Stimulated activated CD4-positive, alpha-beta T cell treated with anti-CD3 and anti-CD28 coated beads, TNF-alpha, amount 100 ng/mL, for 1 hour (primary cell): ENCODE results near the gene STEAP1.
"Not testable (repeated sequence)": the region's sequence is repeated elsewhere in the genome, so short reads cannot be mapped to it uniquely, and the experiment has no call there.

Source experiments
- DNase-seq, 3 donors: peaks; one replicate each; pipeline ENCODE4 v3.0.0-alpha.2; 2020; ENCODE audit warnings: low read depth in 3 of 3, low spot score in 1 of 3

The STEAP1 gene

DNA sequence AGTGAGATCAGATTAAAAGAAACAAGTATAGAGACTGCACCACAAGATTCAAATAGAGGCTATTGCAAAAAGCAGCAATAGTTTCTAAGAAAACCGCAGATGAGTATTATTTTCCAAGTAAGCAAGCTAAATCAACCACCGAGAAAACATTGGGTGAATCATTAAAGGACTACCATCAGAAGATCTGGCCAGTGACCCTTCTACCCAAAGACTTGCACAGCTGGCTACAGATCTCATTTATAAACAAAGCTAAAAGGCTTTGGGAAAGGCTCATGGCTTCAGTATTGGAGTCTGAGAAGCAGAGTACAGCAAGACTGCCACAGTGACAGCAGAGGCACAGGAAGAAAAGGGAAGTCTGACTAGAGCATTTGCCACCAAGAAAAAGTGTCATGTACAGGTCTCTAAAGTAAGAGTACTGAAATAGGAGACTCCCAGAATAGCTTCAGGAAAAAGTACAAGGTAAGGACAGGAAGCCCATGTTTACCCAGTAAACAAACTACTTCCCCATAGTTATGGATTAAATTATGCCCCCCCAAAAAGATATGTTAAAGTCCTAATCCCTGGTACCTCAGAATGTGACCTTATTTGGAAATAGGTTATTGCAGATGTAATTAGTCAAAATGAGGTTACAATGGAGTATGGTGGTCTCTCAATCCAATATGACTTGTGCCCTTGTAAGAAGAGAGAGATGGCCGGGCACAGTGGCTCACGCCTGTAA is 19.0 kb downstream of the STEAP1 start:
- DNase-seq = no peak

DNA sequence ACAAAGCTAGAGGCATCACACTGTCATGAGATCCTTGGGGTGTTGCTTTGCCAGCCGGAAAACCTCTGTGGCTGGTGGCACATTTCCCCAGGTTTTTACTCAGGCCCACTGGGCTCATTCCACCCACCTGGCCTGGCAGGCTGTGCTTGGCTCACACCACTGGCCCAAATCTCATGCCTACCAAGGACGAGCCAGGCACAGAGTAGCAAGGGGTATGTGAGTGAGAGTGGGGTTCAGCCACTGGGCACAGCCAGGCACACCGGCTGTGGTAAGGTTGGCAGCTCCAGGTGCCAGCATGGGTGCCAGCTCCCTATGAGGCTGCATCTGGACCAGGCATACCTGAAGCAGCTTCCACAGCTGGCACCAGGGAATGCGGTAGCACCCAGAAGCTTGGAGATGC is 21.4 kb downstream of the STEAP1 start:
- DNase-seq = no peak

DNA sequence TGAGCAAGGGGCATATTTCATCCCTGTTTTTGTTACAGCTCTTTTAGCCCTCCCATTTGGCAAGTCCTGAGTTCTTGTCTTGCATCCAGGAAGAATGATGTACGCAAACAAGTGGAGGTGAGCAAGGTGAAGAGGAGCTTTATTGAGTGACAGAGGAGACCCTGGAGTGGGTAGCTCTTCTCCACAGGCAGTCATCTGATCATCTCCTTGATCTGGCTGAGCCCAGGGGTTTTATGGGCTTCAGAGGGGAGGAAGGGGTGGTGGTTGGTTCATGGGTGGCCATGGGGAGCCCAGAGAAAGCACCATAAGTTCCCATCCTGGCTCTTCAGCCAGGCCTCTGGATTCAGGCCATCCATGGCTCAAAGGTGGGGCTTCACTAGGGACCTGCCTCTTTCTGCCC is 21.9 kb downstream of the STEAP1 start:
- no peak for DNase-seq

DNA sequence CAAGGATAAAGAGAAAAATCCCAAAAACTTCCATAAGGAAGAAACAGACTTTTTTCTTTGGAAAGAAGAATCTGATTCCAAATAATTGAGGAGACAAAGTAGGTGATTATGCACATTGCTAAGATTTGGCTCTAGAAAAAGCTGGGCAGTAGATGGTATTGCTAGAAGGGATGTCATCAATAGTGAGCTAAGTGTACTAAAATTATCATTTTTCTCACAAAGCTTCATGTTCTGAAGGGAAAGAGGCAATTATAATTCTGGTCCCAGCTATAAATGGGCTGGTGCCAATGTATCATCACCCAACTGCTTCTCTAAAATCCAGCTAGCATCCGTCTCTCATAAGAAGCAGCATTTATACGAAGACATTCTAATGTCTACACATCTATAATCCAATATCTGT is 23.9 kb downstream of the STEAP1 start:
- no peak for DNase-seq

DNA sequence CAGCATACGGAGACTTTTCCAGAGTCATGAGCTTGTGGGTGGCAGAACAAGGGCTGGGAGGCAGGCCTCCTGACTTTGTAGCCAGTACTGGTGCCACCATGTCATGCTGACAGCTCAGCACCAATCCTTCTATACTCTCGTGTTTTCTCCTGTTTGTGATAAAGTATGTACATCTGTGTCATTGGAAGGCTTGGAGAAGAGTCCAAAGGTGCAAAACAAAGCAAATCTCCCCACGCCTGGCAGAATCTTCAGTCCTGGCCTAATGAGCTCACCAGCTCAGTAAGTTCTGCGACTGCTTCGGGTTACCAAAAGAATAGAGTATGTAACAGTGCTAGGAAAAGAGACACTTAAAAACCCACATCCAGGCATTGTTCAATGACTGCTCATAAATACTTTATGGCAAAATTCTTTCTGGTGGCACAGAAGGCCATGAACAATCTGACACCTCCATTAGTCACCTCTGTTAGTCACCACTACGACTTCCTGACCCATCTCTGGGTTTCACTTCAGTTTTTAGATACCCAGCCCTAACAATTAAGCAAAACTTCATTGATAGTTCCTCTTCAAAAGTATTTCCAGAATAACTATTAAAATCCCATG is 24.5 kb downstream of the STEAP1 start:
- DNase-seq = no peak

DNA sequence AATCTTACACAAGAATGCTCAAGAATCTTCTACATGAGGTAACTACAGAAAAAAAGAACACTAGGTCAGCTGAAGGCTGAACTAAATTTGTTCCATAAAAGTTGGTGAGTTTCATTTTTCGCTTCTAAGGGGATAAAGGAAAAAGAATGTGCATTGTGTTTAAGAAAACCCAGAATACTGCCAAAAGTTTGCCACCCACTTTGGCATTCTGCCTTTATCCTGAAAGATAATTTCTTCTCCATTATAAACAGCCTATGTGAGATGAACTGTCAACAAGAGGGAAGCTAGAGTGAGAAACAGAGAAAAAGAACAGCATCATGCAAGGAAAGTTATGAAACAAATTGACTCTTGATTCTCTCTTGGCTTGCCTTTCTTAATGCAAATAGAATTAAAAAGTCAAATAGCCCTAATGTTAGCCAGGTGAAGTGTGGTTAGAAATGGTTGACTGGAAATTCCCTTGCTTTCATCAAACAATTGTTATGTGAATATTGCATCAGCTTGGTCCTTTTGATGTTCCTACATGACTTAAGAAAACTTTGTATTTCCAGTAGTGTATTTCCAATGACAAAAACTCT is 25.8 kb downstream of the STEAP1 start:
- DNase-seq = no peak

DNA sequence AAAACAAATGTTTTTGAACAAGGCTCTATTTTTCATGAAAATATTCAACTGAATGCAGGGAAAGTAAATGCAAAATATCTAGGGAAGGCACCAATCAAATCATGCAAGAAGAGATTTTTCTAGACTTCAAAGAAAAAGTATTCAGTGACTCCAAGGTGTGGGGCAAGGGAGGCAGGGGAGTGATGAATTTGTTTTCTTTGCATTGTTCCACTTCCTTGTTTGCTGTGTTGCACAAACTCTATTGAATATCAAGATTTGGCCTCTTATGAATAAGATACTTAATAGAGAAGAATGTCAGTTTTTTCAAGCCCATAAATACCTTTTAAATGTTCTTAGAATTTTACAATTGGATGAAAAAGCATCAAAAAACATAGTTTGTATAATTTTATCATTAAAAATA is 26.4 kb downstream of the STEAP1 start:
- DNase-seq = no peak

DNA sequence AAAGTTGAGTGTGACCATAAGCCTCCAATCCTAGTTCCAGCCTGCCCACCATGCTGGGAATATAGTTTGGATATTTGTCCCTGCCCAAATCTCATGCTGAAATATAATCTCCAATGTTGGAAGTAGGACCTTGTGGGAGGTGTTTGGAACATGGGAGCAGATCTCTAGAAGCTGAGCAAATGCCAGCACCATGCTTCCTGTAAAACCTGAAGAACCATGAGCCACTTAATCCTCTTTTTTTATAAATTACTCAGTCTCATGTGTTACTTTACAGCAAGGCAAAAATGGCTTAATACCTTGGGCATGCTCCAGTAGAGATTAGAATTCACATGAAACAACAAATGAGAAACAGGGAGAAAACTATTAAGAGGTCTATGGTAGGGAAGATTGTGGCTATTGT is 27.2 kb downstream of the STEAP1 start:
- DNase-seq = no peak

DNA sequence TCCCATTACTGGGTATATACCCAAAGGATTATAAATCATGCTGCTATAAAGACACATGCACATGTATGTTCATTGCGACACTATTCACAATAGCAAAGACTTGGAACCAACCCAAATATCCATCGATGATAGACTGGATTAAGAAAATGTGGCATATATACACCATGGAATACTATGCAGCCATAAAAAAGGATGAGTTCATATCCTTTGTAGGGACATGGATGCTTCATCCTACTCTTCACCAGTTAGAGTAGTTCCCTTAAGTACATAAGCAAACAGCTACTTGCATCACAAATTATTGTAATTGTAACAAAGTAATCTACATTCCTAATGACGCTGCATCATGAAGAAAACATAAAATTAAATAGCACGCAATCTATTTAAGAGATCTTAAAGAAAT is 32.0 kb downstream of the STEAP1 start:
- DNase-seq = not testable (repeated sequence)

DNA sequence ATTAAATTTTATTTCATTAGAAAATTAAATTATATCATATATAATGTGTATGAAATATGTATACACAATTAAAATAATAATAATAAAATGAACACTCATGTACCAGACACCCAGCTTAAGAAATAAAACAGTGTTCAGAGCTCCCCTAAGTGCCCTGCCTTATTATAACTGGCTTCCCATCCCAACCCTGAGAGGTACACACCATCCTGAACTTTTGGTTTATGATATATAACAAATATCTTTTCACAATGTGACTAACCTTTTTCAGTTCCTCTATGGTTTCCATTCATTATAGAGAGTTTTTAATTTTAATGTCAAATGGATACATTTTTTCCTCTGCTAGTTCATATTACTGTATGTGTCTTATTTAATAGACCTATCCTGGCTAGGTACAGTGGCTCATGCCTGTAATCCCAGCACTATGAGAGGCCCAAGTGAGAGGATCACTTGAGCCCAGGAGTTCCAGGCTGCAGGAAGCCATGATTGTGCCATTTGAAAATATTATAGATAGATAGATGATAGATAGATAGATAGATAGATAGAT is 33.3 kb downstream of the STEAP1 start:
- no peak for DNase-seq

DNA sequence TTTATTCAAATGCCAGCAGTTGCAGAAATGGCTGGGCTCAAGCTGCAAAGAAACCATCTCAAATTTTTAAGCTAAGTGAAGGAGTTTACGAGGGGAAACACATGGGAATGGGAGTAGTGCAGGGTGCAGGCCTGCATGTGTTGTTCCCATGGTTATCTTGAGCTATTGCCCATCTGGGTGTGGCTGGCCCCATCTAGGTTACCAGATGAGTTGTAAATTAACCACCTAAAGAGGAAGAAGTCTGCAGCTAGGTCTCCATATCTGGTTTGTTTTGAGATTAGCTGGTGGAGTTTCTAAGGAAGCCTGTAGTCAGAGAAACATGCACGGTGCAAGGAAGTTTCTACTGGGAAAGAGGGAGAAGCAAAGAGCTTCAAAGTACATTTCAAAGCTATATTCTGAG is 34.0 kb downstream of the STEAP1 start:
- no peak for DNase-seq

DNA sequence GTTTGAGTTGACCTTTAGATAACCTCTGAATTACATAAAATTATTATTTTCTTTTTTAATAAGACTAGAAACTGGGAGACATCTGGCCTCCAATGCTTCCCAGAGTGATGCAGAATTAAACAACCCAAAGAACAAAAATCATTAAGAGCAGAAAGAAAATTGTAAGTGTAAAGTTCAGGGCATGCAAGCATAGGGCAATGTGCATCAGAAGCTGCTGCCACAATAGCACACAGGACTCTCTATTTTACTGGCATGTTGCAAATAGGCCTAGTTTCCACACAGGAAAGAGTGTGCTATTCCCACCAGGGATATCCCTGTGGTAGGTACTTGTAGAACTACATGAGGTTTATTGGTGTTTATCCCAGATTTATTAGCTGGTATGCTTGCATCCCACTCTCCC is 36.7 kb downstream of the STEAP1 start:
- no peak for DNase-seq

DNA sequence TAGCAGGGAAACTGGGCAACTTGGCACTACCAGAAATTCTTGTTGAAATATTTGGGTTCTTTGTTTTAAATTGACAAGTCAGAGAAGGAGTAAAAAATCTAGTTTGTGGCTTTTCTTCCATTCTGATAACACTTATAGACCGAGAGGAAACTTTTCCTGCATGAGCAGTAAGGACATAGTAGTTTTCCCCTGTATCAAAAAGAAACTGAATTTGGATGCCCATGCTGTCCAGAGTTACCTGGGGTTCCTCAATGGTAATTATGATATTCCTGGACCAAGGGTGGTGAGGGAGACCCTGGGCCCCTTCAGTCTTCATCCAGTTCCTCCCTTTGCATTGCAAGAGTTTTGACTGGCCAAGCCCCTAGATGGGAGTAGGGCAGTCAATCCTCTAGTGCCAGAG is 37.4 kb downstream of the STEAP1 start:
- no peak for DNase-seq

DNA sequence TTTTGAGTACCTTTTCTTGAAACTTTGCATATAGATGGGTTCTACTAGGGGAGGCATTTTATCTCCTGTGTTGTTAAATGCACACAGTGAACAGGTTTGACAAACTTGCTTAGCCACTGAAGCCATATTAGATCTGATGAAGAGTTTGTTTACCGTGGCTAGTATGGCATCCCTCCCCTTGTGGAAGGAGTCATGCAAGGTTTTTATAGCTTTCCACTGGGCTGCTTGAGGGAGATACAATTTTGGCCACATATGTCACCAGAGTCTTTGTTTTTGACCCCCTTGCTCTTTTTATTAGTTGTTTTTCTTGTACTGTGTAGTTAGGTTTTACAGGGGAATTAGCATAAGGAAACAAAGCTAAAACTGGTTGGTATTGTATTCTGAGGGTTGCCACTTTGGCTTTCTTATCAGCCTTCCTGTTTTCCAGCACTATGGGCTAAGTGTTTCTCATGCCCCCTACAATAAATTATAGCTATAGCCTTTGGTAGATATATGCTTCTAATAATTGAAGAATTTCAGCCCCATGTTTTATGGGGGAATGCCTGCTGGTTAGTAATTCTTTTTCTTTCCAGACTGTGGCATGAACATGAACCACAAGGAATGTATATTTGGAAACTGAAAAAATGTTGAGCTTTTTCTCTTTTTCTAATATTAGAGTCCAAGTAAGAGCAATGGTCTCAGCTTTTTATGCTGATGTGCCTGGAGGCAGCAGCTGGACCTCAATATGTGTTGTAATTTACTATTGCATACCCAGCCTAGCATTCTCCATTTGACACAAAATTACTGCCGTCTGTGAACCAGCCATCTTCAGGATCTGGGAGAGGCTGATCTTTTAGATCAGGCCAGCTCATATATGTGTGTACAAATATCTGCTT is 38.8 kb downstream of the STEAP1 start:
- no peak for DNase-seq

DNA sequence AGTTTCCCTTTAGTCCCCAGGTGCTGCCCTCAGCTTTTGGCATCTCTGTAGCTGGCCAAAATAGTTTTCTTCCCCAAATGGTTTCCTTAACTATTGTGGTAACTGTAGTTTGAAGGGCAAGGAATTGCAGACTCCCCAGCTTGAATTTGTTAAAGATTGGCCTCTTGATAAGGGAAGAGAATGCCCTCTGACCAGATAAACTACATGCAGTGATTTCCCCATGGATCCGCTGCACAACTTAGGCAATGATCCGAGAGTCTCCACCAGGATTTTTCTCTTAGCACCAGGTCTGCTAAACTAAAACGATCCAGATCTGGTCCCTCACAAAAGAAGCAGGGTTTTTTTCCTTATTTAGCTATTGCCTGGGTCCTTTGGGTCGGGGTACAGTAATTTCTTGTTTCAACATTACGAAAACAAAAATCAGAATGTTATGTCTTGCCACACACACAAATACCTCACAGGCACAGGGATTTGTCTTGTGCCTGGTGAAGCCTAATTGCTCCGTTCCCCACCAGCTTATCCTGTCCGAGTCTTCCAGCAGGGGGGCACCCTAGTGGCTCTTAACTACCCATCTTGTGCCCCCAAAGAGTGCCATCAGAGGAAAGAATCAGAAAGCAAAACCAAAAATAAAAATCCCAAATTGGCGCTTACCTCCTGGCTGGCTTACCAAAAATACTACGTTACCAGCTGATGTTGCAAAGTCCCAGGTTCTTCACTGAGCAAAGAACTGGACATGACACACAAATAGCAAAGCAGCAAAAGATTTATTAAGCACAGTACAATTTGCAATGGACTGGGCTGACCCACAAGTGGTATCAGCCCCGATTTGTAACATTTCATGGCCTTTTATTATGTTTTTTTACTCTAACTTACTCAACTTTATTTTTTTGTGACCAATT is 40.9 kb downstream of the STEAP1 start:
- no peak for DNase-seq

DNA sequence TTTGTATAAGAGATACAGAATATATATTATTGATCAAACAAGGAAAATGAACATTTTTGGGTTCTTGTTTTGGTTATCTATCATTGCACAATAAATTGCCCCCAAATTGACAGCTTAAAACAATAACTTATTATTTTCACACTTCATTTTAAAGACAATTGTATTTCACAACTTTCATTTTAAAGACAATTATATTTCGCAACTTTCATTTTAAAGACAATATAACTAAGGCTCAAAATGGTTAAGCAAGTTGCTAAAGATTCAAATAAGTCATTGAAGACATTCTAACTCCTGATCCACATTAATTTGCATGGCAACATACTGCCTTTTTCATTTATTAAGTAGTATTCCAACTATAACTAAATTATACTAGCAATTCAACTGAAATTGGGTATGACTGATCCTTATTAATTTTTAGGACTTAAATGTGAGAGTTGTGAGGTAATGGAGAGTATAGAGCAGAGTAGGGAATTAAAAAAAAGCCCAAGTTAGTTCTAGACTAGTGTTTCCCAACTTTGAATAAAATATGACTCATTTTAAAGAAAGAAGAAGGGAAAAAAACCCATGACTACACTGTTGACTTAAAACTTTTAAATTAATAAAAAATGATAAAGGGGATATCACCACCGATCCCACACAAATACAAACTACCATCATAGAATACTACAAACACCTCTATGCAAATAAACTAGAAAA is 47.4 kb downstream of the STEAP1 start:
- DNase-seq = no peak

DNA sequence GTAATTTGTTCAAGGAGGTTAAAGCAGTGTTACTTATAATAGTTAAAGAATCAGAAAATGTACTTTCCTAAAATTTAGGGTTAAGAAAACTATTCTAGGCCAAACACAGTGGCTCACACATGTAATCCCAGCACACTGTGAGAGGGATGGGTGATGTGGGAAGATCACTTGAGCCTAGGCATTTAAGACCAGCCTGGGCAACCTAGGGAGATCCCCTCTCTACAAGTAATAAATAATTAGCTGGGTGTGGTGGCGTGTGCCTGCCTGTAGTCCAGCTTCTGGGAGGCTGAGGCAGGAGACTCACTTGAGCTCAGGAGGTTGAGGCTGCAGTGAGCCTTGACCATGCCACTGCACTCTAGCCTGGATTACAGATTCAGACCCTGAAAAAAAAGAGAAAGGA is 53.7 kb downstream of the STEAP1 start:
- DNase-seq = no peak

DNA sequence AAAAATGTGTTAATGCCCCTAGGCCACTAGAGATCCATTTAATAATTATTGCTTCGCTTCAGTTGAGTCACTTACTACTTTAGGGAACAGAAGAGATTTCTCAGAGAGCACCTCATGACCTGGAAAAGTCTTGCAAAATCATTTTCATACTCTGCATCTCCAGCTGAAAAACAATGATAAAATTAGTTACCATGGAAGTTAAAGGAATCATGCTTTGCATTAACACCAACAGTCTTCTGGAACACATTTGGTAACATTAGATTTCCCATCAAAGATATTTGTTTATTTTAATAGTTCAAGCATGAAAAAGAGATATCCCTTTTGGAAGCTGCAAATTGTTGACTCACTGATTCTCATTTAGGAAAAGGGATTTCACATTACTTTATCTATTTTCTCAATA is 55.5 kb downstream of the STEAP1 start:
- no peak for DNase-seq

DNA sequence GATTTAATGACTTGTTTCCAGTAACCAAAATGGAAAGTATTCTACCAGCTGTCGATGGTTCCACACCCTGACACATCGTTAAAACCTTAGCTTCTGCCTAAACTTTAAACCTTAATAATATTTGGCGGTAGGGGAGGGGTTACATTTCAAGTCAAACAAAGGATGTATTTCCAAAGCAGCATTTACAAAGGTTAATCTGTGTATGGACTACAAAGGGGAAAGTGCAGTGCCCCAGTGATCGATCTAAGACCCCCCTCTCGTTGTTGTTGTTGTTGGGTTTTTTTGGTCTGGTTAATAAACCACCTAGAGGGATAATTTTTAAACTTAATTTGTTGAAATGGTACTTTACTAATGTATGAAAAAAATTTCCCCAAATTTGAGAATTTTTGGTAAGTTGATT is 56.2 kb downstream of the STEAP1 start:
- no peak for DNase-seq

DNA sequence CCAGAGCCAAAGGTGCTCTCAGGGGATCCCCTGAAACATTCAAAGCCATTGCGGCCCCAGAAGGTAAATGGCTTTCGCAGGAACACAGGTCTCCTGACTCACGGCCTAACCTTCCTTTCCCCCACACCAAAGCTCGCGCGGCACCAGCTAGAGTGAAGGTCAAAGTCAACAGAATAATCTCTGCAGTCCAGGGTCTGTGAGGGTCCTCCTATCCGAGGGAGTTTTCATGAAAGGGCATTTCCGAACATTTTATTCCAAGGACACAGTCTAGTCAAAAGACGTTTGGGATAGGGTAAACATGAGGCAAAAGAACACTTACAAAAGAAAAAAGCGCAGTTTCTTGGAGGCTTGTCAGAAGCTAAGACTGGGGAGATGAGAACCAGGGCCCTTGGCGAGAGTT is 56.7 kb downstream of the STEAP1 start:
- DNase-seq = no peak
